Central memory CD8-positive, alpha-beta T cell (primary cell): ENCODE results near the gene ESRRA.

Experiments used
- ATAC-seq: fragments of 150-1000 bp; cut with Tn5 transposase; replicated peaks from 2 replicates; pipeline ENCODE4 v1.10.0; 2022; ENCODE audit warnings: mild to moderate bottlenecking, moderate FRiP score, moderate number of reproducible peaks; ENCODE audit not compliant: poor library complexity, severe bottlenecking; ENCODE audit errors: extremely low read depth
- DNase-seq, 2 donors: peaks; one replicate each; pipeline ENCODE4 v3.0.0; 2021; ENCODE audit warnings: low spot score in 2 of 2
- H3K27ac Mint-ChIP-seq: one replicate; pipeline ENCODE4 v1.8.0; 2022; ENCODE audit warnings: low read depth, mild to moderate bottlenecking, moderate library complexity, mixed read lengths
- H3K27me3 Mint-ChIP-seq: one replicate; pipeline ENCODE4 v1.8.0; 2022; ENCODE audit warnings: mixed read lengths
- H3K36me3 Mint-ChIP-seq: one replicate; pipeline ENCODE4 v1.8.0; 2022; ENCODE audit warnings: mild to moderate bottlenecking, moderate library complexity, mixed read lengths; ENCODE audit not compliant: insufficient read depth
- H3K4me1 Mint-ChIP-seq: one replicate; pipeline ENCODE4 v1.8.0; 2022; ENCODE audit warnings: mixed read lengths
- H3K4me3 Mint-ChIP-seq: one replicate; pipeline ENCODE4 v1.8.0; 2022; ENCODE audit warnings: mild to moderate bottlenecking, moderate library complexity, mixed read lengths
- H3K9me3 Mint-ChIP-seq: one replicate; pipeline ENCODE4 v1.8.0; 2022; ENCODE audit warnings: mixed read lengths

Gene ESRRA

GRCh38 chr11:64358907-64359711, 53.8 kb downstream of the ESRRA start, which contains the start of gene RPS6KA4:
TSS of gene RPS6KA4 (plus strand) at chr11:64359162. CDS start at chr11:64359236, 74 bp downstream.
- peak within 1 kb of the TSS; percentile 95 for H3K4me3 Mint-ChIP-seq
- DNase-seq (no peak), ATAC-seq (peak; percentile 83)
- H3K36me3 Mint-ChIP-seq: peaks cover 17% of the 10 kb centered on the region
- H3K27ac Mint-ChIP-seq: peak within 1 kb of the TSS; percentile 87
- peaks cover 29% of the 10 kb centered on the region for H3K4me1 Mint-ChIP-seq
- H3K27me3 Mint-ChIP-seq: no peaks in the 10 kb centered on the region
- H3K9me3 Mint-ChIP-seq: no peaks in the 10 kb centered on the region

- Mint-ChIP-seq H3K27me3 (no peaks in the 10 kb centered on the region), H3K9me3 (no peaks in the 10 kb centered on the region), H3K27ac (peak overlapping the region; percentile 87), H3K36me3 (peaks cover 23% of the 10 kb centered on the region), H3K4me3 (peak overlapping the region; percentile 95), H3K4me1 (peaks cover 29% of the 10 kb centered on the region)
- DNase-seq: no peak
- ATAC-seq: no peak
These were observed 54.6 kb downstream of the ESRRA start for GRCh38 chr11:64359712-64360445.

- ATAC-seq (no peak), DNase-seq (no peak)
- no peak overlapping the region for H3K27ac Mint-ChIP-seq
- no peaks in the 10 kb centered on the region for H3K9me3 Mint-ChIP-seq
- no peaks in the 10 kb centered on the region for H3K27me3 Mint-ChIP-seq
- H3K4me3 Mint-ChIP-seq: peak overlapping the region; percentile 95
- H3K36me3 Mint-ChIP-seq: peaks cover 28% of the 10 kb centered on the region
- peaks cover 29% of the 10 kb centered on the region for H3K4me1 Mint-ChIP-seq
These were observed 55.2 kb downstream of the ESRRA start for GRCh38 chr11:64360448-64360921.

- H3K4me3 Mint-ChIP-seq: no peak overlapping the region
- H3K27ac Mint-ChIP-seq: no peak overlapping the region
- no peaks in the 10 kb centered on the region for H3K9me3 Mint-ChIP-seq
- no peak for ATAC-seq
- peaks cover 34% of the 10 kb centered on the region for H3K36me3 Mint-ChIP-seq
- no peaks in the 10 kb centered on the region for H3K27me3 Mint-ChIP-seq
- DNase-seq: no peak
- peaks cover 26% of the 10 kb centered on the region for H3K4me1 Mint-ChIP-seq
These were observed 56.3 kb downstream of the ESRRA start for GRCh38 chr11:64361659-64362058.

GRCh38 chr11:64362339-64362738, 57.0 kb downstream of the ESRRA start:
- Mint-ChIP-seq H3K9me3 (no peaks in the 10 kb centered on the region), H3K27ac (no peak overlapping the region), H3K4me1 (peaks cover 24% of the 10 kb centered on the region), H3K27me3 (no peaks in the 10 kb centered on the region), H3K4me3 (no peak overlapping the region), H3K36me3 (peaks cover 39% of the 10 kb centered on the region)
- DNase-seq: no peak
- ATAC-seq: no peak

GRCh38 chr11:64364435-64364834, 59.1 kb downstream of the ESRRA start:
- no peaks in the 10 kb centered on the region for H3K9me3 Mint-ChIP-seq
- DNase-seq: no peak
- H3K4me1 Mint-ChIP-seq: peaks cover 12% of the 10 kb centered on the region
- peaks cover 41% of the 10 kb centered on the region for H3K36me3 Mint-ChIP-seq
- H3K4me3 Mint-ChIP-seq: no peak overlapping the region
- no peaks in the 10 kb centered on the region for H3K27me3 Mint-ChIP-seq
- H3K27ac Mint-ChIP-seq: no peak overlapping the region
- no peak for ATAC-seq

GRCh38 chr11:64364911-64365310, 59.6 kb downstream of the ESRRA start:
- Mint-ChIP-seq H3K27ac (no peak overlapping the region), H3K4me3 (no peak overlapping the region), H3K9me3 (no peaks in the 10 kb centered on the region), H3K27me3 (no peaks in the 10 kb centered on the region), H3K36me3 (peaks cover 40% of the 10 kb centered on the region), H3K4me1 (peaks cover 7% of the 10 kb centered on the region)
- DNase-seq (no peak), ATAC-seq (no peak)
